Large intestine (tissue), 12 donors: ENCODE results near the gene NUP214. TPM values are rescaled to one million over a fixed set of nuclear protein-coding genes. Genes with fewer than 3 reads are reported as not detected.

ENCODE experiments used
- DNase-seq, 2 donors: peaks; one replicate each; pipeline versions ENCODE4 v3.0.0 to v3.0.0-alpha.2; 2013
- H3K27ac ChIP-seq: one replicate; pipeline ENCODE4 v1.5.1; 2013; ENCODE audit warnings: low read length
- H3K27me3 ChIP-seq: 2 replicates; pipeline ENCODE4 v1.6.1; 2013; ENCODE audit warnings: low read length; ENCODE audit not compliant: control insufficient read depth, insufficient read depth
- H3K36me3 ChIP-seq: 2 replicates; pipeline ENCODE4 v1.6.1; 2013; ENCODE audit warnings: low read length; ENCODE audit not compliant: control insufficient read depth, insufficient read depth
- H3K4me1 ChIP-seq: one replicate; pipeline ENCODE4 v1.6.1; 2013; ENCODE audit warnings: low read length; ENCODE audit not compliant: control insufficient read depth, insufficient read depth
- H3K4me3 ChIP-seq: one replicate; pipeline ENCODE4 v1.5.1; 2013; ENCODE audit warnings: low read length
- H3K9me3 ChIP-seq: one replicate; pipeline ENCODE4 v1.6.1; 2013; ENCODE audit warnings: mild to moderate bottlenecking, low read depth, low read length, moderate library complexity; ENCODE audit not compliant: control insufficient read depth
- WGBS: methylation state at CpG from one replicate; pipeline ENCODE4 v1.1.5; 2013; ENCODE audit warnings: low lambda C conversion rate; ENCODE audit not compliant: insufficient coverage; 5-methylcytosine and 5-hydroxymethylcytosine counted together
- long read RNA-seq, 11 donors: transcript quantifications; one replicate each; lab custom pipeline, GENCODE V29; 2026
- polyA plus RNA-seq: library from polyadenylated mRNA; unstranded; fragments of 120-200 nt; gene quantifications from one replicate; pipeline ENCODE4 v1.2.1, GENCODE V29; 2013

The NUP214 gene
- polyA plus RNA-seq, result 29.1 TPM
- long read RNA-seq, donor 1, result 0 reads
- long read RNA-seq, donor 2, partial matches to known transcripts, result 13 of 14 reads
- long read RNA-seq, donor 2, other reads (novel, unspliced or antisense), result 0 of 14 reads
- long read RNA-seq, donor 3, result 0 reads
- long read RNA-seq, donor 4, result 0 reads
- long read RNA-seq, donor 5, partial matches to known transcripts, result 5 of 5 reads
- long read RNA-seq, donor 5, other reads (novel, unspliced or antisense), result 0 of 5 reads
- long read RNA-seq, donor 6, partial matches to known transcripts, result 20 of 21 reads
- long read RNA-seq, donor 6, other reads (novel, unspliced or antisense), result 0 of 21 reads
- long read RNA-seq, donor 7, result 0 reads
- long read RNA-seq, donor 8, partial matches to known transcripts, result 5 of 5 reads
- long read RNA-seq, donor 8, other reads (novel, unspliced or antisense), result 0 of 5 reads
- long read RNA-seq, donor 9, partial matches to known transcripts, result 0 of 1 reads
- long read RNA-seq, donor 9, other reads (novel, unspliced or antisense), result 0 of 1 reads
- long read RNA-seq, donor 10, partial matches to known transcripts, result 11 of 11 reads
- long read RNA-seq, donor 10, other reads (novel, unspliced or antisense), result 0 of 11 reads
- long read RNA-seq, donor 11, partial matches to known transcripts, result 8 of 8 reads
- long read RNA-seq, donor 11, other reads (novel, unspliced or antisense), result 0 of 8 reads

DNA sequence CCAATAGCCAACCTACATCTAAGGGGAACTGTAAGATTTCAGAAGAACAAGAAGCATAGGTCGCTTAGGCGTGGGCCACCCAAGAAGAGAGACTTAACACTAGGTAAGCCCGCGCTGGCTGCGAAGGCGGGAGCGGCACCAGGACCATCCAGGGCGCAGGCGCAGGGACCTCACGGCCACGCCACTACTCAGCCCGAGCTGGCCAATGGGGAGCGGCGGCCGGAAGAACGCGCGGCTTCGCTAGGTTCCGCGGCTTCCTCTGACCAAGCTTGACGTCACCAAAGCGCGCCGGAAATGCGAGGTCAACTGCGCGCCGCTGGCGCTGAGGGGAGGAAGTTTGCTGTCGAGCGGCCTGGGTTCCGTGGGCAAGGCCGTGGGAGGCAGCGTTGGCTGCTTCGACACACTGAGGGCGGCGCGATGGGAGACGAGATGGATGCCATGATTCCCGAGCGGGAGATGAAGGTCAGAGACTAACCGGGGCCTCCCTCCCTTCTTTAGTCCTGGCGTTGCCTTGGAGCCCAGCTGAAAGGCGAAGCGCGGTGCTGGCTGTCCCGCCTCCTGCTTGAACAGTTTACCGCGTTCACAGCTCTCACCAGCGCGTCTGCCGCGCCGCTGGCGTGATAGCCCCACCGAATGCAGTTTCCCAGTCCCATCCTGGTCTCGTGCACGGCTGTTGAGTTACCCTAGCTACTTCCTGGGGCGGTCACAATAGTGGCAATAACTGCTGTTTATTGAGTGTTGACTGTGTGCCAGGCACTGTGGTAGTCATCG lies at the start of gene NUP214:
TSS of gene NUP214 (plus strand) at position 299 of the 771 bp plus-strand sequence. CDS start at position 418, 119 bp downstream.
- H3K4me3 ChIP-seq, result peak within 1 kb of the TSS; percentile 81
- DNase-seq, result peak; percentile 98 to 99
- H3K27ac ChIP-seq, result peak within 1 kb of the TSS; percentile 72
- peaks cover 30% of the 10 kb centered on the region for H3K36me3 ChIP-seq
- no CpG with 5 or more reads among the region's 61 CpGs for WGBS
- no peaks in the 10 kb centered on the region for H3K27me3 ChIP-seq
- no peaks in the 10 kb centered on the region for H3K9me3 ChIP-seq
- H3K4me1 ChIP-seq, result no peaks in the 10 kb centered on the region

DNA sequence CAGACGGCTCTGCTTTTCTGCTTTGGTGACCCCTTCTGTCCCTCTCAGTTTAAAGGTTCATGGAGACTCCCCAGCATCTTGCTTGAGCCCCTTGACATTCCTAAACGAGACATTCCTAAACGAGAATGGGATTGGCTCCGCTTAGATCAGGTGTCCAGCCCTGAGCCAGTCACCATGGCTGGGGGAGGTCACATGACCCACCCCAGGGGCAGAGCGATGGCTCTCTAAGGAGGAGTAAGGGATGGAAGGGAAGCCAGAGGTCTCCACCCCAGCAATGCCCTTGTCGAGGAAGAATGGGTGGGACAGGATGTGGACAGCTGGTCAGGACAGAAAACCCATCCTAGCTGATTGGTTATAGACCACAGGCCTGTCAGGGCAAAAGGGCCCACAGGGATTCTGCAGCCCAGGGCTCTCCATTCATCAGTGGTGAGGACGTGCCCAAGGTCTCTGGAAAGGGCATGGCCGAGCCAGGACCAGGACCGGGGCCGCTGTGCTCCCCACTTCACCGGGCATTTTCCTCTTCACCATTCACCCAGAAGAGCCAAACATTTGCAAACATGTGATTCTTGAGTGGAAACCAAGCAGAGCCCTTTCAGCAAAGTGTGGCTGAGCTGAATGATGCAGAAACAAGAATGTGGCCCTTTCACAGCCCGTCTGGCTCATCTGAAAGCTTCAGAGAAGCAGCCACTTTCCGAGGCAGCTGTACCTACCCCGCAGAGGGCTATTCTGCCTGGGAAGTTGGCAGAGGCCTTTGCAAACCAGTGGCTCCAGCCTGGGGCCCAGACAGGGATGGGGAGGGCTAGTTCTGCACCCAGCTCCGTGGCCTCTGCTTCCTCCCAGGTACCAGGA lies 48.8 kb upstream of the NUP214 start:
- no peaks in the 10 kb centered on the region for H3K36me3 ChIP-seq
- H3K27me3 ChIP-seq, result no peaks in the 10 kb centered on the region
- H3K4me1 ChIP-seq, result no peaks in the 10 kb centered on the region
- no peak overlapping the region for H3K27ac ChIP-seq
- no peak overlapping the region for H3K4me3 ChIP-seq
- DNase-seq, result no peak
- H3K9me3 ChIP-seq, result no peaks in the 10 kb centered on the region
- WGBS, result no CpG with 5 or more reads among the region's 15 CpGs

DNA sequence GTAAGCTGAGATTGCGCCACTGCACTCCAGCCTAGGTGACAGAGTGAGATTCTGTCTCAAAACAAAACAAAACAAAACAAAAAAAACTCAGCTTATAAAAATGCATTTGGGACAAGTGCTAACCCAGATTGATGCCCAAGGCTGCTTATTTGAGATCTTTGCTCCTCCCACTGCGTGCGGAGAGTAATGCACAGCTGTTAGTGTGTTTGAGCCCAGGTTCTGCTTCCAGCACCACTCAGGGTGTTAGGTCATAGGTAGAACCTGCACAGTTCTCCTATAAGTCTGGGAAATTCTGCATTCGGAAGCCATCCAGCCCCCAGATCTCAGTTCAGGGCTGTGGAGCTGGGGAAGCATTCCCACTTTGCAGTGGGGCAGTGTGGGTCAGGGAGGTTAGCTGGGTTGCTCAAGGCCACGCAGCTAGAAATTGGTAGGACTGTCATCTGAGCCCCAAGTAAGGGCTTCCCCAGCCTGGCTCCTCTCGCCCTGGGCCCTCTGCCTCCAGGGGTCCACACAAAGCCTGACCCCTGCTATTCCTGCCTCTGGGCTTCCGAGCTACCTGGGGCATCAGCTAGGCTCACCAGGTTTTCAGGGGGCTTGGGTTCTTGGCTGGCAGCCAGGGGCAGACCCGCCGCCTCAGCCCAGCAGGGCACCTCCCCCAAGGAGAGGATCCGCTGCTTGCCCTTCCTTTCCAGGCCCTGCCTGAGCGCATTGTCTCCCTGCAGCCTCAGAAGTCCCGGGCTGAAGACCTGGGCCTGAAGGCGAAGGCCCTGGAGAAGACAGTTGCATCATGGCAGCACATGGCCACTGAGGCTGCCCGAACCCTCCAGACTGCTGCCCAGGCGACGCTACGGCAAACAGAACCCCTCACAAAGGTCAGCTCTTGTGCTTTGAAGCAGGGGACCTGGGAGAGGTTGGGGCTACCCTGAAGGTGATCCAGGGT lies 46.7 kb upstream of the NUP214 start:
- H3K9me3 ChIP-seq, result no peaks in the 10 kb centered on the region
- no peak overlapping the region for H3K4me3 ChIP-seq
- no peak overlapping the region for H3K27ac ChIP-seq
- no peak for DNase-seq
- 80% methylated on average over 1 of the region's 17 CpGs for WGBS
- no peaks in the 10 kb centered on the region for H3K4me1 ChIP-seq
- H3K27me3 ChIP-seq, result no peaks in the 10 kb centered on the region
- no peaks in the 10 kb centered on the region for H3K36me3 ChIP-seq

DNA sequence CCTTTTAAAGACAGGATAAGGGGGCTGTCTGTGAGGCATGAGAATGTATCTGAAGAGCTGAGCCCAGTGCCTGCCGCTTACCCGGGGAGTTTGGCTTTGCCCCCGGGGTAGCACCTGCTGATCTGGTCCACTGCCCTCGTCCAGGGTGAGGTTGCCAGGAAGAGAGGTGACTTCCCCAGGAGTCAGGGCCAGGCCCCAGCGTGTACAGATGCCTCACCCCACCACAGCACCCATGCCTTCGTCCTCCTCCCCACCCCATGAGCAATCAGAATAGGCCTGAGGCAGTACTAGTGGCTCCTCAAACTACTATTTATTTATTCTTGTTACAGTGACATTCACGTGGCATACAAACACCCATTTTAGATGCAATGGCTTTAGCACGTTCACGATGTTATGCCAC lies 44.8 kb upstream of the NUP214 start:
- H3K9me3 ChIP-seq, result no peaks in the 10 kb centered on the region
- no peak for DNase-seq

DNA sequence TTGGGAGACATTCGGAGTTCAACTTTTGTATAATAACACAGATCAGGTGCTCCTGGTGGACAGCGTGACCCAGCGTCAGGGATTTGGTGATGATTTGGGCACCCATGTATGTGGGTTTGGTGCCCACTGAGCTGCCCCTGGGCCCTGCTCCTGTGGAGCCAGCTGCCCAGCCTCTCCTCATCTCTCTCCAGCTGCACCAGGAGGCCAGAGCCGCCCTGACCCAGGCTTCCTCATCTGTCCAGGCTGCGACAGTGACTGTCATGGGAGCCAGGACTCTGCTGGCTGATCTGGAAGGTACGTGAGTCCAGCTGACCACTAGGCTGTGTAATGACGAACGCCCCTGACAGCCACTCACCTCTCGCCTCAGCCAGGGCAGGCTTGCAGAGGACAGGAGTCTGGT lies 43.5 kb upstream of the NUP214 start:
- Histone ChIP-seq H3K9me3 (no peaks in the 10 kb centered on the region), H3K27me3 (no peaks in the 10 kb centered on the region), H3K4me3 (no peak overlapping the region), H3K27ac (no peak overlapping the region), H3K4me1 (no peaks in the 10 kb centered on the region), H3K36me3 (no peaks in the 10 kb centered on the region)
- no peak for DNase-seq
- no CpG with 5 or more reads among the region's 9 CpGs for WGBS

More for the DNA sequence above, 44.8 kb upstream of the NUP214 start:
- Histone ChIP-seq H3K27ac (no peak overlapping the region), H3K4me1 (no peaks in the 10 kb centered on the region), H3K4me3 (no peak overlapping the region), H3K36me3 (no peaks in the 10 kb centered on the region), H3K27me3 (no peaks in the 10 kb centered on the region)
- WGBS, result 82% methylated on average over 3 of the region's 9 CpGs

DNA sequence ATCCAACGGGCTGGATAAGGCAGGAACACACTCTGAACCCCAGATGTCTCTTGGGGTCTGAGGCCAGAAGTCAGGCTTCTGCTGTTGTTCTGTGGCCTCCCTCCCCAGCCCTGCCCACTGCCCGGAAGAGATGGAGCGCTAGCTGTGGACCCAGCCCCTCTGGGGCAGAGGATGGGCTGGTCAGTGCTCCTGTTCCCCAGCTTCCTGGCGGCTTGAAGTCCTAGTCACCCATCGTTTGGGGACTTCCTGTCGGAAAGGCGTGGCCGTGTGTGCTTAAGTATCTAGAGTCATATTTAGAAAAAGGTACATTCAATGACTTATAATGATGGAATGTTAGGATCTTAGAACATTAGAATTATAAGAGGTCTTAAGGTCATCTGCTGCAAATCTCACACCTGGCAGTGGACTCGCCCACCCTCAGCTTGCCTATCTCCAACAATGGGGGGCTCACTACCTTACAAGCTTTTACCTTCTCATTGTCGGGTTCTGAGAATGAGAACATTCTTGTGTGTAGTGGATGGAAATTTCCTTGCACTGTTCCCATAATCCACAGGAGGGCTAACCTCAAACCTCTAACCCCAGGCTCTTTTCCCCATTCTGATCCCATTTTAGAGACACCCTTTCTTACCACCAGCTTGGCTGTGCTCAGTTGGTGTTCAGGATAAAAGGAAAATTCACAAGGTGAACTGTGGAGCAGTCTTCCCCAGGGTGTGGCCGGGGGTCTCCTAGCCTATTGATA lies 42.4 kb upstream of the NUP214 start:
- H3K27ac ChIP-seq, result no peak overlapping the region
- no peak overlapping the region for H3K4me3 ChIP-seq
- H3K9me3 ChIP-seq, result no peaks in the 10 kb centered on the region
- no CpG with 5 or more reads among the region's 11 CpGs for WGBS
- no peaks in the 10 kb centered on the region for H3K27me3 ChIP-seq
- H3K4me1 ChIP-seq, result no peaks in the 10 kb centered on the region
- no peak for DNase-seq
- no peaks in the 10 kb centered on the region for H3K36me3 ChIP-seq

DNA sequence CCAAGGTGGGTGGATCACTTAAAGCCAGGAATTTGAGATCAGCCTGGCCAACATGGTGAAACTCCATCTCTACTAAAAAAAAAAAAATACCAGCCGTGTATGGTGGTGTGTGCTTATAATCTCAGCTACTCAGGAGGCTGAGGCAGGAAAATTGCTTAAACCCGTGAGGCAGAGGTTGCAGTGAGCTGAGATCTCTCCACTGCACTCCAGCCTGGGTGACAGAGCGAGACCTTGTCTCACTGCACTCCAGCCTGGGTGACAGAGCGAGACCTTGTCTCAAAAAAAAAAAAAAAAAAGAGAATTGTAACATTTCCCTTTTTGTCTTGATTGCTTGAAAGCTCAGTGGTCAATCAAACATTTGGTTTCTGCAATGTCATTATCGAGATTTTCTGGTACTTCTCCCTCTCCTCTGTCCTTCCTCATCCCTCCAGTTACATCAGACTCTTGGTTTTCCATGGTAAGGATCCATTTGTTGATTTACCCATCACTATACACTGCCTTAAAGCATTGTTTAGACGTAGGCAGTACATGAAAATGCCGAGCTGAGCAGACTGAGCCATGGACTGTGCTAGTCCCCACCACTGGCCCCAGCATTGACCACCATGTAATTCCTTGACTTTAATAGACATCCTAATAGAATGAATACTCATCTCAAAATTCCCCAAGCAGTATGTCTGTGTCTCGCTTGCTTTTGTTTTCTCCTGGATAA lies 40.6 kb upstream of the NUP214 start:
- DNase-seq, result no peak
- Histone ChIP-seq H3K4me1 (no peaks in the 10 kb centered on the region), H3K27me3 (no peaks in the 10 kb centered on the region), H3K9me3 (no peaks in the 10 kb centered on the region), H3K36me3 (no peaks in the 10 kb centered on the region), H3K27ac (no peak overlapping the region), H3K4me3 (no peak overlapping the region)
- WGBS, result 70% methylated on average over 1 of the region's 8 CpGs

DNA sequence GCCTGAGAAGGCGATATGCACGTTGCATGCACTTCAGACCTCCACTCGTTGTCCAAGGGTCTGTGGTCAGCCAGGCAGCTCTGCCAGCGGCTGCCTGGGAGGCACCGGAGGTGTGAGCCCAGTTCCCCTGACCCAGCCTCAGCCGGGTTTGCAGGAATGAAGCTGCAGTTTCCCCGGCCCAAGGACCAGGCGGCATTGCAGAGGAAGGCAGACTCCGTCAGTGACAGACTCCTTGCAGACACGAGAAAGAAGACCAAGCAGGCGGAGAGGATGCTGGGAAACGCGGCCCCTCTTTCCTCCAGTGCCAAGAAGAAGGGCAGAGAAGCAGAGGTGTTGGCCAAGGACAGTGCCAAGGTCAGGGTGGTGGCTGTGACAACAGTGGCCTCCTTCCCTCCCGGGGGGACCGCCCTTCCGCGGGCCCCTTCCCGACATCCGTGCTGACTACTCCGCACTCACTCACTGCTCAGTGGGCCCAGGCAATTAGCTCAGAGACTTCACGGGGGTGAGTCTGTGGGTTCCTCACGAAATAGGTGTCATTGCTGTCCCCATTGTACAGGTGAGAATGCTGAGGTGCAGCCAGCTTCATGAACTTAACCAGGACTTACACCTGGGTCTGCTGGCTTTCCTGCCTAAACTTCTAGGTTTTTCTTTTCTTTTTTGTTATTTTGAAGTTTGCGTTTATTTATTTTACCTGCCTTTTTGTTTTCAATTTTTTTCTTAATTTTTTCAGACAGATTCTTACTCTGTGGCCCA lies 39.8 kb upstream of the NUP214 start:
- H3K4me3 ChIP-seq, result no peak overlapping the region

More for the DNA sequence above, 39.8 kb upstream of the NUP214 start:
- no peak for DNase-seq
- Histone ChIP-seq H3K27ac (no peak overlapping the region), H3K4me1 (no peaks in the 10 kb centered on the region), H3K9me3 (no peaks in the 10 kb centered on the region), H3K27me3 (no peaks in the 10 kb centered on the region), H3K36me3 (no peaks in the 10 kb centered on the region)
- WGBS, result 100% methylated on average over 1 of the region's 23 CpGs
